Liver (tissue), 9 donors: ENCODE results near the gene COPS4. TPM values are rescaled to one million over a fixed set of nuclear protein-coding genes. Genes with fewer than 3 reads are reported as not detected.

Experiments used
- DNase-seq: peaks from one replicate; pipeline ENCODE4 v3.0.0-alpha.2; 2017; ENCODE audit warnings: low spot score
- H3K27ac ChIP-seq, 2 donors: one replicate each; pipeline ENCODE4 v1.7.0; 2013; ENCODE audit warnings: inconsistent platforms in 2 of 2, low read length in 2 of 2, control low read depth in 1 of 2, low read depth in 1 of 2, mild to moderate bottlenecking in 1 of 2
- H3K27me3 ChIP-seq, 4 donors: one replicate each; pipeline versions ENCODE4 v1.6.1 to v1.7.0; 2013; ENCODE audit warnings: low read length in 3 of 4, inconsistent platforms in 1 of 4, mild to moderate bottlenecking in 1 of 4, moderate library complexity in 1 of 4; ENCODE audit not compliant: control insufficient read depth in 4 of 4, insufficient read depth in 4 of 4
- H3K36me3 ChIP-seq, 4 donors: one replicate each; pipeline versions ENCODE4 v1.6.1 to v1.7.0; 2013; ENCODE audit warnings: low read length in 3 of 4, mild to moderate bottlenecking in 3 of 4, low read depth in 1 of 4, moderate library complexity in 1 of 4; ENCODE audit not compliant: control insufficient read depth in 4 of 4, insufficient read depth in 3 of 4
- H3K4me1 ChIP-seq, 4 donors: one replicate each; pipeline versions ENCODE4 v1.6.1 to v1.7.0; 2013; ENCODE audit warnings: low read length in 3 of 4, mild to moderate bottlenecking in 3 of 4, moderate library complexity in 1 of 4; ENCODE audit not compliant: control insufficient read depth in 4 of 4, insufficient read depth in 4 of 4
- H3K4me3 ChIP-seq, 3 donors: one replicate each; pipeline versions ENCODE4 v1.6.1 to v1.7.0; 2013; ENCODE audit warnings: low read length in 3 of 3, control low read depth in 1 of 3, low read depth in 1 of 3, mild to moderate bottlenecking in 1 of 3
- H3K9ac ChIP-seq, 2 donors: one replicate each; pipeline ENCODE4 v1.7.0; 2013; ENCODE audit warnings: low read length in 2 of 2, mild to moderate bottlenecking in 2 of 2, moderate library complexity in 2 of 2, control low read depth in 1 of 2, low read depth in 1 of 2
- H3K9me3 ChIP-seq, 4 donors: one replicate each; pipeline versions ENCODE4 v1.6.1 to v1.7.0; 2013; ENCODE audit warnings: low read length in 3 of 4; ENCODE audit not compliant: control insufficient read depth in 4 of 4
- ATF3 ChIP-seq: IDR thresholded peaks from 2 replicates; pipeline ENCODE4 v1.6.1; 2016; ENCODE audit warnings: antibody characterized with exemption
- CTCF ChIP-seq: fragments of 150-350 bp; IDR thresholded peaks from 2 replicates; pipeline ENCODE4 v1.5.1; 2017; ENCODE audit warnings: improper control_type of control experiment, low read depth, low read length; ENCODE audit not compliant: missing input control
- EGR1 ChIP-seq, 2 donors: IDR thresholded peaks; 2 replicates each; pipeline ENCODE4 v1.6.1; 2016 to 2018; ENCODE audit warnings: antibody characterized with exemption in 2 of 2, low read depth in 2 of 2
- FOXA1 ChIP-seq: IDR thresholded peaks from 2 replicates; pipeline ENCODE4 v1.6.1; 2016; ENCODE audit warnings: antibody characterized with exemption
- FOXA2 ChIP-seq: IDR thresholded peaks from 2 replicates; pipeline ENCODE4 v1.6.1; 2016; ENCODE audit warnings: antibody characterized with exemption
- GABPA ChIP-seq, 2 donors: IDR thresholded peaks in 1 of 2; conservative IDR thresholded peaks in 1 of 2; 2 replicates each; pipeline ENCODE4 v1.6.1; 2016; ENCODE audit warnings: antibody characterized with exemption in 2 of 2, mild to moderate bottlenecking in 1 of 2, moderate library complexity in 1 of 2
- HNF4A ChIP-seq, 2 donors: conservative IDR thresholded peaks; 2 replicates each; pipeline ENCODE4 v1.6.1; 2016; ENCODE audit warnings: antibody characterized with exemption in 2 of 2, mild to moderate bottlenecking in 2 of 2
- HNF4G ChIP-seq: IDR thresholded peaks from 2 replicates; pipeline ENCODE4 v1.6.1; 2016; ENCODE audit warnings: antibody characterized with exemption
- JUND ChIP-seq, 2 donors: IDR thresholded peaks; 2 replicates each; pipeline ENCODE4 v1.6.1; 2016; ENCODE audit warnings: antibody characterized with exemption in 2 of 2
- NR2F2 ChIP-seq: IDR thresholded peaks from 2 replicates; pipeline ENCODE4 v1.6.1; 2016; ENCODE audit warnings: antibody characterized with exemption
- RAD21 ChIP-seq, 2 donors: IDR thresholded peaks; 2 replicates each; pipeline ENCODE4 v1.6.1; 2016; ENCODE audit warnings: antibody characterized with exemption in 2 of 2, mild to moderate bottlenecking in 2 of 2
- REST ChIP-seq: IDR thresholded peaks from 2 replicates; pipeline ENCODE4 v1.6.1; 2016; ENCODE audit warnings: antibody characterized with exemption, mild to moderate bottlenecking
- RXRA ChIP-seq, 2 donors: IDR thresholded peaks; 2 replicates each; pipeline ENCODE4 v1.6.1; 2017 to 2018; ENCODE audit warnings: antibody characterized with exemption in 2 of 2, mild to moderate bottlenecking in 1 of 2
- SP1 ChIP-seq: IDR thresholded peaks from 2 replicates; pipeline ENCODE4 v1.6.1; 2018; ENCODE audit warnings: antibody characterized with exemption, mild to moderate bottlenecking
- TAF1 ChIP-seq: conservative IDR thresholded peaks from 2 replicates; pipeline ENCODE4 v1.6.1; 2016; ENCODE audit warnings: antibody characterized with exemption, mild to moderate bottlenecking
- YY1 ChIP-seq: IDR thresholded peaks from 2 replicates; pipeline ENCODE4 v1.6.1; 2016; ENCODE audit warnings: antibody characterized with exemption, mild to moderate bottlenecking
- WGBS: extraction: QIAGEN DNeasy Blood & Tissue Kit; methylation state at CpG from one replicate; pipeline ENCODE4 v1.1.7; 2013; 5-methylcytosine and 5-hydroxymethylcytosine counted together
- polyA plus RNA-seq, 2 donors: library from polyadenylated mRNA; stranded (reverse) in 1 of 2; unstranded in 1 of 2; fragments of 200-250 nt in 1 of 2; fragments of >200 nt in 1 of 2; fragmentation: Nextera tagmentation in 1 of 2; extraction: Ambion mirVana in 1 of 2; gene quantifications; one replicate each; pipeline versions ENCODE4 v1.2.1 to v1.2.3, GENCODE V29; 2013 to 2015
- total RNA-seq, 2 donors: library from RNA; depleted of rRNA; stranded (reverse); fragments of >200 nt; gene quantifications; one replicate each; pipeline ENCODE4 v1.2.3, GENCODE V29; 2014
- TF ChIP-seq, protein P1 (sequence below): IDR thresholded peaks from 2 replicates; pipeline ENCODE4 v1.6.1; 2016; ENCODE audit warnings: antibody characterized with exemption
- TF ChIP-seq, protein P2 (sequence below): IDR thresholded peaks from 2 replicates; pipeline ENCODE4 v1.6.1; 2016; ENCODE audit warnings: antibody characterized with exemption
- donor health status: healthy.
- donor health status: healthy.
- donor health status: healthy.
- donor health status: healthy.
- donor health status: healthy.

COPS4 gene
- total and polyA plus RNA-seq, 4 donors = 15.3 to 46.3 (median 17.4) TPM

DNA sequence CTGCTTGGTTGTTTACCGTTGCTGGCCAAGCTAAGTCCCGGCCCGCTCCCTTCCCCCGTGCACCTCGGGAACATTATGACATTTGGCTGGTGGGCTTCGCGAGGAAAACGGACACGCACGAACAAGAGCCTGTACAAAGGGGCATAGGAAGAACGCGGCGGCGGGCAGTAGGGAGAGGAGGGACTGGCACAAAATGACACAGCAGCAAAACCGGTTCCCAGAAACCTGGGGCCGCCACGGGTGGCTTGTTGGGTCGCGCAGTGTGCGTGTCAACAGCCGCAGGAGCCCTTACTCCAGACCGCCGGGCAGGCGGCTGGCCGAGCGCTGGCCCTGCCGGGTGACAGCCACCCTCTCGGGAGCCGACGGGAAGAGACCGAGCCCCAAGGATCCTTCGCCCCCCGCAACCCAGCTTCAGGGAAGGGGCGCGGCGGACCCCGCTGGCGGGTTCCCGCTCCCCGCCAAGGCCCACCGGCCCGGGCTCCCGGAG is 22.7 kb upstream of the COPS4 start:
- Histone ChIP-seq H3K9me3 (no peaks in the 10 kb centered on the region), H3K9ac (peak overlapping the region; percentile 25 to 59), H3K4me1 (peaks cover 2 to 33% (median 26%) of the 10 kb centered on the region in 4 donors), H3K36me3 (no peaks in the 10 kb centered on the region), H3K4me3 (peak overlapping the region; percentile 69 to 80 (median 70)), H3K27ac (peak overlapping the region; percentile 64 to 69), H3K27me3 (no peaks in the 10 kb centered on the region)
- DNase-seq = peak; percentile 63
- under 1% methylated on average over 43 of the region's 43 CpGs for WGBS
- TF ChIP-seq ATF3 (no peak), JUND (IDR thresholded peaks at IDR 0.05) (no peak), GABPA (IDR thresholded peaks at IDR 0.05 in 1 of 2, conservative IDR thresholded peaks at IDR 0.05 in 1 of 2) (no peak)

DNA sequence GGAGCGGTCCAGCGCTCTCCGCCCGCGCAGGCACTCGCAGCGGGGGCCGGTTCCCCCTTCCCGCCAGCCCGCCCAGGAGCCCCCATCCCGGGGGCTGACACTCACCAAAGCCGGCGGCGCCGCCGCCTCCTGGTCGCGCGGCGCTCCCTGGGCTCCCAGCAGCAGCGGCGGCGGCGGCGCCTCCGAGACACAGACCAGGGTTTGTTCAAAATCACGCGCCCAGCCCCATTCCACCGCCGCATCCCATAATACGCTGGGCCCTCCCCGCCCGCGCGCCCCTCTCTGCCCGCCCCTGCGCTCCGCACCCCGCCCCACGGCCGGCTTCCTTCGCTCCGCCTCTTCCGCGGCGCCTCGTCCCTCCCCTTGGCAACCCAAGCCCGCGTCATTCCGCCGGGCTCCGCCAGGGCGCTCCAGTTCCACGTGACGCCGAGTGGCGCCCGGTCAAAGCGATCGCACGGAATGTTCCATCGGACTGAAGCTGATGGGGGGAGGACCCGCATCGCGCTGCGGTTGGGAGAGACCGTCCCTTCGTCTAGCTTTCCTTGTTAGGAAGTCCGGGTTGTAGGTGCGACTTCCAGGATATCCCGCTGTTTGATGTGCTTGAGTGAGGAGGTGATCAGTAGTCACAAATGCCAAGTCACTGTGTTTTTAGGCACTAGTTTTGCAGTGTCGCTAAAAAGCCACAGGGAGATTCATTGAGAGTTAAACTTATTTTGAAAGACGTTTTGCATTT is 22.1 kb upstream of the COPS4 start:
- peak overlapping the region; percentile 80 to 92 (median 85) for H3K4me3 ChIP-seq
- H3K4me1 ChIP-seq = peaks cover 2 to 33% (median 26%) of the 10 kb centered on the region in 4 donors
- no peaks in the 10 kb centered on the region for H3K9me3 ChIP-seq
- peak overlapping the region; percentile 77 to 93 for H3K27ac ChIP-seq
- peak; percentile 97 for DNase-seq
- peak overlapping the region; percentile 67 to 94 for H3K9ac ChIP-seq
- WGBS = under 1% methylated on average over 73 of the region's 73 CpGs
- H3K36me3 ChIP-seq = no peaks in the 10 kb centered on the region
- H3K27me3 ChIP-seq = no peaks in the 10 kb centered on the region
- TF ChIP-seq CTCF (peak; percentile 62), RAD21 (IDR thresholded peaks at IDR 0.05) (peak; percentile 57 to 71), FOXA2 (peak; percentile 27), RXRA (IDR thresholded peaks at IDR 0.05) (peak; percentile 63 to 73), HNF4A (conservative IDR thresholded peaks at IDR 0.05) (peak; percentile 57 to 66), YY1 (peak; percentile 88), JUND (IDR thresholded peaks at IDR 0.05) (peak in 1 of 2 donors; percentile 24), TAF1 (peak; percentile 93), FOXA1 (peak; percentile 16), ATF3 (no peak), HNF4G (peak; percentile 12), EGR1 (IDR thresholded peaks at IDR 0.05; ENCODE audit: low read depth in 2 of 2) (peak; percentile 86 to 95), GABPA (IDR thresholded peaks at IDR 0.05 in 1 of 2, conservative IDR thresholded peaks at IDR 0.05 in 1 of 2) (peak in 1 of 2 donors; percentile 85), SP1 (peak; percentile 89), NR2F2 (peak; percentile 51), REST (peak; percentile 65)
- TF ChIP-seq, protein P1, sequence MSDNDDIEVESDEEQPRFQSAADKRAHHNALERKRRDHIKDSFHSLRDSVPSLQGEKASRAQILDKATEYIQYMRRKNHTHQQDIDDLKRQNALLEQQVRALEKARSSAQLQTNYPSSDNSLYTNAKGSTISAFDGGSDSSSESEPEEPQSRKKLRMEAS = peak; percentile 98
- TF ChIP-seq, protein P2, sequence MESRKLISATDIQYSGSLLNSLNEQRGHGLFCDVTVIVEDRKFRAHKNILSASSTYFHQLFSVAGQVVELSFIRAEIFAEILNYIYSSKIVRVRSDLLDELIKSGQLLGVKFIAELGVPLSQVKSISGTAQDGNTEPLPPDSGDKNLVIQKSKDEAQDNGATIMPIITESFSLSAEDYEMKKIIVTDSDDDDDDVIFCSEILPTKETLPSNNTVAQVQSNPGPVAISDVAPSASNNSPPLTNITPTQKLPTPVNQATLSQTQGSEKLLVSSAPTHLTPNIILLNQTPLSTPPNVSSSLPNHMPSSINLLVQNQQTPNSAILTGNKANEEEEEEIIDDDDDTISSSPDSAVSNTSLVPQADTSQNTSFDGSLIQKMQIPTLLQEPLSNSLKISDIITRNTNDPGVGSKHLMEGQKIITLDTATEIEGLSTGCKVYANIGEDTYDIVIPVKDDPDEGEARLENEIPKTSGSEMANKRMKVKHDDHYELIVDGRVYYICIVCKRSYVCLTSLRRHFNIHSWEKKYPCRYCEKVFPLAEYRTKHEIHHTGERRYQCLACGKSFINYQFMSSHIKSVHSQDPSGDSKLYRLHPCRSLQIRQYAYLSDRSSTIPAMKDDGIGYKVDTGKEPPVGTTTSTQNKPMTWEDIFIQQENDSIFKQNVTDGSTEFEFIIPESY = peak; percentile 72
